NCI-H345 treated with DMSO at 0.1 percent for 48 hours (cell line): ENCODE measurements around the gene SNRNP40.
A peak's percentile ranks its signal among the peaks of the same experiment; 100 is the strongest.
"Not testable (repeated sequence)": the region's sequence is repeated elsewhere in the genome, so short reads cannot be mapped to it uniquely, and the experiment has no call there.

Source experiments
- DNase-seq: peaks from one replicate; lab custom pipeline; 2025; ENCODE audit not compliant: unreplicated experiment; lab: John Stamatoyannopoulos, UW

The SNRNP40 gene

GRCh38 chr1:31287791-31288190 is 8.8 kb downstream of the SNRNP40 start:
- DNase-seq, result not testable (repeated sequence)

- DNase-seq, result not testable (repeated sequence)
These were observed 14.2 kb downstream of the SNRNP40 start for GRCh38 chr1:31282426-31282825.

- DNase-seq, result no peak
These were observed 23.0 kb downstream of the SNRNP40 start for GRCh38 chr1:31273619-31274018.

- DNase-seq, result no peak
These were observed 24.2 kb downstream of the SNRNP40 start for GRCh38 chr1:31272369-31272768.

GRCh38 chr1:31266547-31266946 is 30.0 kb downstream of the SNRNP40 start:
- no peak for DNase-seq

GRCh38 chr1:31264790-31265386 is 31.7 kb downstream of the SNRNP40 start:
- DNase-seq, result no peak

GRCh38 chr1:31263408-31263807 is 33.2 kb downstream of the SNRNP40 start:
- no peak for DNase-seq

- DNase-seq, result not testable (repeated sequence)
These were observed 34.2 kb downstream of the SNRNP40 start for GRCh38 chr1:31262393-31262792.

- no peak for DNase-seq
These were observed 34.7 kb downstream of the SNRNP40 start for GRCh38 chr1:31261916-31262315.

- no peak for DNase-seq
These were observed 36.8 kb downstream of the SNRNP40 start for GRCh38 chr1:31259746-31260145.

GRCh38 chr1:31258581-31258980 is 38.0 kb downstream of the SNRNP40 start:
- no peak for DNase-seq

GRCh38 chr1:31257213-31257612 is 39.4 kb downstream of the SNRNP40 start:
- no peak for DNase-seq

GRCh38 chr1:31249854-31250253 is 46.7 kb downstream of the SNRNP40 start:
- no peak for DNase-seq

GRCh38 chr1:31248276-31248675 is 48.3 kb downstream of the SNRNP40 start:
- no peak for DNase-seq

- DNase-seq, result no peak
These were observed 52.3 kb downstream of the SNRNP40 start for GRCh38 chr1:31244326-31244725.

- DNase-seq, result peak; percentile 18
These were observed 52.9 kb downstream of the SNRNP40 start for GRCh38 chr1:31243501-31244286.

- no peak for DNase-seq
These were observed 55.3 kb downstream of the SNRNP40 start for GRCh38 chr1:31241321-31241720.

GRCh38 chr1:31239653-31240241 is 56.8 kb downstream of the SNRNP40 start, which contains the start of gene NKAIN1:
Gene NKAIN1 (minus strand): TSS chr1:31239887. CDS start chr1:31239547, 340 bp downstream.
- DNase-seq, result no peak

- no peak for DNase-seq
These were observed 57.5 kb downstream of the SNRNP40 start for GRCh38 chr1:31238986-31239613.

GRCh38 chr1:31238612-31238985 is 58.0 kb downstream of the SNRNP40 start:
- no peak for DNase-seq

GRCh38 chr1:31234870-31235269 is 61.7 kb downstream of the SNRNP40 start:
- no peak for DNase-seq
